G401 (cell line): ENCODE measurements around the gene TULP1. TPM values are rescaled to one million over a fixed set of nuclear protein-coding genes. Genes with fewer than 3 reads are reported as not detected.

Source experiments
- DNase-seq: peaks from one replicate; pipeline ENCODE4 v3.0.0-alpha.2; 2015; ENCODE audit warnings: low spot score
- in situ Hi-C: cut with HindIII; loops from 2 replicates; pipeline ENCODE4 v1.10.0; 2016; ENCODE audit warnings: low sequenced_read_pairs, mixed read lengths
- total RNA-seq: library from RNA; depleted of rRNA; stranded (reverse); fragments of >200 nt; shearing (Covaris generic); gene quantifications from 2 replicates; pipeline ENCODE4 v1.2.3, GENCODE V29; 2014

Gene TULP1
- total RNA-seq, 1 experiment from 2014 or later, result not detected

GRCh38 chr6:35487658-35488516 lies 24.8 kb downstream of the TULP1 start:
- no peak for DNase-seq

GRCh38 chr6:35486005-35486925 lies 26.4 kb downstream of the TULP1 start:
- DNase-seq, result no peak
- in situ Hi-C loops, result no loop called here

More at GRCh38 chr6:35487658-35488516, 24.8 kb downstream of the TULP1 start:
- in situ Hi-C loops, result no loop called here

GRCh38 chr6:35485402-35485877 lies 27.3 kb downstream of the TULP1 start:
- in situ Hi-C loops, result no loop called here
- DNase-seq, result no peak

- in situ Hi-C loops, result no loop called here
- DNase-seq, result no peak
Measured at GRCh38 chr6:35484921-35485392, 27.7 kb downstream of the TULP1 start.

- DNase-seq, result no peak
- in situ Hi-C loops, result no loop called here
Measured at GRCh38 chr6:35483893-35484645, 28.6 kb downstream of the TULP1 start.

- no peak for DNase-seq
- in situ Hi-C loops, result no loop called here
Measured at GRCh38 chr6:35483490-35483889, 29.2 kb downstream of the TULP1 start.

- in situ Hi-C loops, result no loop called here
- DNase-seq, result no peak
Measured at GRCh38 chr6:35483062-35483461, 29.6 kb downstream of the TULP1 start.

- in situ Hi-C loops, result no loop called here
- DNase-seq, result no peak
Measured at GRCh38 chr6:35481226-35481625, 31.5 kb downstream of the TULP1 start.

GRCh38 chr6:35480176-35480575 lies 32.5 kb downstream of the TULP1 start:
- DNase-seq, result no peak
- in situ Hi-C loops, result no loop called here

- in situ Hi-C loops, result no loop called here
- DNase-seq, result no peak
Measured at GRCh38 chr6:35478259-35478658, 34.4 kb downstream of the TULP1 start.

- DNase-seq, result no peak
- in situ Hi-C loops, result no loop called here
Measured at GRCh38 chr6:35477551-35478179, 35.0 kb downstream of the TULP1 start.

- DNase-seq, result no peak
- in situ Hi-C loops, result no loop called here
Measured at GRCh38 chr6:35477028-35477427, 35.7 kb downstream of the TULP1 start.

- in situ Hi-C loops, result no loop called here
Measured at GRCh38 chr6:35476004-35476403, 36.7 kb downstream of the TULP1 start.

GRCh38 chr6:35475573-35475972 lies 37.1 kb downstream of the TULP1 start:
- in situ Hi-C loops, result no loop called here
- no peak for DNase-seq

More at GRCh38 chr6:35476004-35476403, 36.7 kb downstream of the TULP1 start:
- DNase-seq, result no peak

- in situ Hi-C loops, result no loop called here
- no peak for DNase-seq
Measured at GRCh38 chr6:35474942-35475570, 37.6 kb downstream of the TULP1 start.

GRCh38 chr6:35474131-35474941 lies 38.4 kb downstream of the TULP1 start:
- DNase-seq, result no peak
- in situ Hi-C loops, result no loop called here

GRCh38 chr6:35473850-35474130 lies 38.9 kb downstream of the TULP1 start:
- in situ Hi-C loops, result no loop called here
- no peak for DNase-seq
